ENCODE measurements around the gene TMEM201. TPM values are rescaled to one million over a fixed set of nuclear protein-coding genes. Genes with fewer than 3 reads are reported as not detected.

The TMEM201 gene
- total and polyA plus RNA-seq, 8 donors: 0.61 to 7.6 (median 4.7) TPM

DNA sequence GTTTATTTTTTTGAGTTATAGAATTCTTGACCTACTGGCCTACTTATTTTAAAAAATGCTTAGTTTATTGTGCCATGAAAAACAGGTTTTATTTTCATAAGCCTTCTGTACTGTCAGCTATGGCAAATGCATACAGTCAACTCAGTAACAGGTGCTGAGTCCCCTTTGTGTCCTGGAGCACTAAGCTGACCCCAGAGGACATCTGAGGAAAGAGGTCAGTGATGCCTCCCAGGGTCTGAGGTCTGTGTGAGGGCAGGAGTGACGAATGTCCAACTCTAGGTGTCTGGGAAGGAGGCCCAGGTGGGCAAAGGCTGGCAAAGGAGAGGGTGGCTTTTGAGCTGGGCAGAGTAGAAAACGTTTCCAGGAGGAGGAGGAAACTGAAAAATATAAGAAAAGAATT is 7.8 kb upstream of the TMEM201 start:
- Histone ChIP-seq H3K27me3 (no peaks in the 10 kb centered on the region), H3K27ac (no peak overlapping the region), H3K4me3 (no peak overlapping the region), H3K36me3 (peaks cover 21 to 78% (median 74%) of the 10 kb centered on the region in 4 donors), H3K4me1 (no peaks in the 10 kb centered on the region), H3K9me3 (no peaks in the 10 kb centered on the region)
- 80 to 87% (median 84%) methylated on average over 2 of the region's 2 CpGs for WGBS, 5 donors
- TF ChIP-seq POLR2AphosphoS5 (IDR thresholded peaks at IDR 0.05) (no peak), POLR2A (IDR thresholded peaks at IDR 0.05) (no peak), EP300 (IDR thresholded peaks at IDR 0.05) (no peak)
- TF ChIP-seq, protein P1, sequence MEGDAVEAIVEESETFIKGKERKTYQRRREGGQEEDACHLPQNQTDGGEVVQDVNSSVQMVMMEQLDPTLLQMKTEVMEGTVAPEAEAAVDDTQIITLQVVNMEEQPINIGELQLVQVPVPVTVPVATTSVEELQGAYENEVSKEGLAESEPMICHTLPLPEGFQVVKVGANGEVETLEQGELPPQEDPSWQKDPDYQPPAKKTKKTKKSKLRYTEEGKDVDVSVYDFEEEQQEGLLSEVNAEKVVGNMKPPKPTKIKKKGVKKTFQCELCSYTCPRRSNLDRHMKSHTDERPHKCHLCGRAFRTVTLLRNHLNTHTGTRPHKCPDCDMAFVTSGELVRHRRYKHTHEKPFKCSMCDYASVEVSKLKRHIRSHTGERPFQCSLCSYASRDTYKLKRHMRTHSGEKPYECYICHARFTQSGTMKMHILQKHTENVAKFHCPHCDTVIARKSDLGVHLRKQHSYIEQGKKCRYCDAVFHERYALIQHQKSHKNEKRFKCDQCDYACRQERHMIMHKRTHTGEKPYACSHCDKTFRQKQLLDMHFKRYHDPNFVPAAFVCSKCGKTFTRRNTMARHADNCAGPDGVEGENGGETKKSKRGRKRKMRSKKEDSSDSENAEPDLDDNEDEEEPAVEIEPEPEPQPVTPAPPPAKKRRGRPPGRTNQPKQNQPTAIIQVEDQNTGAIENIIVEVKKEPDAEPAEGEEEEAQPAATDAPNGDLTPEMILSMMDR (IDR thresholded peaks at IDR 0.05): no peak
- DNase-seq: no peak
- intact Hi-C loops (cut with DNase I; ENCODE audit: low total_unique reads): no loop called here

DNA sequence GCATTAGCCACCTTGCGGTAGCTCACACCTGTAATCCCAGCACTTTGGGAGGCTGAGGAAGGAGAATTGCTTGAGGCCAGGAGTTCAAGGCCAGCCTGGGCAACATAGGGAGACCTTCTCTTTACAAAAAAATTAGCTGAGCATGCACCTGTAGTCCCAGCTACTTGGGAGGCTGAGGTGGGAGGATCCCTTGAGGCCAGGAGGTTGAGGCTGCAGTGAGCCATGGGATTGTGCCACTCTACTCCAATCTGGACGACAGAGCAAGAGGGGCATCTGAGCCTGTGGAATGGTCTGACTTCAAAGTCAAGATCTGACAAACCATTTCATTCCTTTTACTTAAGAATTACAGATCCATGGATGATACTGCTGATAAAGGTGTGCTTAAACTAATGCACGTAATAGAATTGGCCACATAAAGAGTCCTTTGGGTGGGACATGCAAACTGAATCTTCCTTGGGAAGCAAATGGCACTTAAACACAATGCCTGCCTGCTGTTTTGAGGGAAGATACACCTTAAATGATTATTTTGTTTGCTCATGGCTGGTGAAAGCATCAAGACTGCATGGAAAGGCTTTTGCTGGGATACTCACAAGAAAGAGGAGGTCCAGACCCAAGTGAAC is 2.5 kb upstream of the TMEM201 start:
- intact Hi-C loops (cut with DNase I; ENCODE audit: low total_unique reads): no loop called here
- H3K27ac ChIP-seq: no peak overlapping the region
- H3K9me3 ChIP-seq: no peaks in the 10 kb centered on the region
- H3K4me1 ChIP-seq: peaks cover 12 to 31% (median 22%) of the 10 kb centered on the region in 4 donors
- TF ChIP-seq POLR2AphosphoS5 (IDR thresholded peaks at IDR 0.05) (no peak), POLR2A (IDR thresholded peaks at IDR 0.05) (no peak)
- TF ChIP-seq, protein P1 (IDR thresholded peaks at IDR 0.05): no peak
- no peak overlapping the region for H3K4me3 ChIP-seq
- no peaks in the 10 kb centered on the region for H3K27me3 ChIP-seq
- peaks cover 7 to 30% (median 25%) of the 10 kb centered on the region in 4 donors for H3K36me3 ChIP-seq
- DNase-seq: no peak
- 80 to 93% (median 85%) methylated on average over 3 of the region's 3 CpGs for WGBS, 5 donors

DNA sequence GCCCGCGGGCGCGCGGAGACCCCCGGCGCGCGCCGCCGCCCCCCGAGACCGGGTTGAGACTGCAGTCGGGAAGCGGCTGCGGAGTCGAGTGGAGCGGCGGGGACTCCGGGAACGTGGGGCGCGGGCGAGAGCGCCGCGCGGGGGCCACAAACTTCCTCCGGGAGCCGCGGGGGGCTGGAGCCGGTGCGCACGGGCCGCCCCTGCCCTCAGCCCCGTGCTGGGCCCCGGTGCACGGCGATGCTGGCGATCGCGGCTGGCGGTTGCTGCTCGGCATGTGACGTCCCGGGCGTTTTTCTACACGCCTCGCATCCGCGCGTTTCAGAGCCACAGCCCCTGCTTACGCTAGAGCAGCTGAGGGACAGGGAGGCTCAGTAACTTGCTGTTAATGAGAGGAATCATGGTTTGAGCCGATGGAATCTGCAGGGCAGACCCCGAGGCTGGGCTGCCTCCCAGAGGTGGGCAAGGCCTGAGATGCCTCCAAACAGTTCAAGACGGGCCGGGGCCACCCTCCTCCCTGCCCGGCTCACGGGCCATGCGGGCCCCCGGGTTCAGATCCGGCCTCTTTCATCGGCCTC is 520 bp downstream of the TMEM201 start:
- DNase-seq: peak; percentile 39 to 69
- H3K9me3 ChIP-seq: no peaks in the 10 kb centered on the region
- peaks cover 0 to 5% (median 1%) of the 10 kb centered on the region in 4 donors for H3K36me3 ChIP-seq
- peak overlapping the region; percentile 41 to 87 (median 70) for H3K27ac ChIP-seq
- intact Hi-C loops (cut with DNase I; ENCODE audit: low total_unique reads): no loop called here
- H3K27me3 ChIP-seq: no peaks in the 10 kb centered on the region
- peaks cover 22 to 60% (median 46%) of the 10 kb centered on the region in 4 donors for H3K4me1 ChIP-seq
- TF ChIP-seq POLR2AphosphoS5 (IDR thresholded peaks at IDR 0.05): no peak
- TF ChIP-seq EP300 (IDR thresholded peaks at IDR 0.05): no peak
- TF ChIP-seq, protein P1 (IDR thresholded peaks at IDR 0.05): no peak
- no peak for TF ChIP-seq POLR2A (IDR thresholded peaks at IDR 0.05)
- WGBS, 5 donors: 0 to 3% (median 1%) methylated on average over 6 to 63 of the region's 63 CpGs
- peak overlapping the region; percentile 66 to 87 (median 76) for H3K4me3 ChIP-seq

DNA sequence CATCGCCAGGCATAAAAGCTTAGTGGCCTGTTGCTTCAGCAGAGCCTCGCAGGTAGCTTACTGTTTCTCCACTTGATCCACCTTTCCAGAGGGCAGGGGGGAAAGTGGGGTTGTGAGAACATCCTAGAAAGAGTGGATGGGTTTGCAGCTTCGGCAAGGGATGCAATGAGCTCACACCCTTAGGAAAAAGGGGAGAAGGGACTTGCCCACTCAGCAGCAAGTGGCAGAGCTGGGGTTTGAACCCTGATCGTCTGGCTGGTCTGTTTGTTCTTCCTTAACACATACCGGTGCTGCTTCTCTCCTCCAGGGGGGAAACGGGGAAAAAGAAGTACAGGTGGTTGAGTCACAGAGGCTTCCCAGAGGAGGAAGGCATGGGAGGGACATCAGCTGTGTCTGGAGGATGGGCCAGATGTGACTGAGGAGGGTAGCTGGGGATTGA is 1.0 kb downstream of the TMEM201 start:
- DNase-seq: no peak
- Histone ChIP-seq H3K4me1 (peaks cover 22 to 60% (median 46%) of the 10 kb centered on the region in 4 donors), H3K9me3 (no peaks in the 10 kb centered on the region), H3K27ac (peak overlapping the region in 4 of 5 donors; percentile 63 to 87 (median 78)), H3K36me3 (peaks cover 0 to under 1% (median 0%) of the 10 kb centered on the region in 4 donors), H3K27me3 (no peaks in the 10 kb centered on the region), H3K4me3 (peak overlapping the region; percentile 66 to 87 (median 76))
- TF ChIP-seq EP300 (IDR thresholded peaks at IDR 0.05) (no peak), POLR2A (IDR thresholded peaks at IDR 0.05) (no peak), POLR2AphosphoS5 (IDR thresholded peaks at IDR 0.05) (no peak)
- TF ChIP-seq, protein P1 (IDR thresholded peaks at IDR 0.05): no peak
- WGBS, 5 donors: 10 to 17% (median 12%) methylated on average over 6 of the region's 6 CpGs
- intact Hi-C loops (cut with DNase I; ENCODE audit: low total_unique reads): loop anchor here (10.0 kb wide), 1 partner anchor 325 kb away; no protein-coding TSS in a partner anchor
